HG03442 (cell line): ENCODE data around the gene SUMO4.

Source experiments
- ATAC-seq: cut with Tn5 transposase; IDR thresholded peaks from one replicate; pipeline ENCODE4 v1.9.1; 2021; ENCODE audit warnings: mild to moderate bottlenecking, moderate library complexity; ENCODE audit not compliant: unreplicated experiment

The SUMO4 gene

DNA sequence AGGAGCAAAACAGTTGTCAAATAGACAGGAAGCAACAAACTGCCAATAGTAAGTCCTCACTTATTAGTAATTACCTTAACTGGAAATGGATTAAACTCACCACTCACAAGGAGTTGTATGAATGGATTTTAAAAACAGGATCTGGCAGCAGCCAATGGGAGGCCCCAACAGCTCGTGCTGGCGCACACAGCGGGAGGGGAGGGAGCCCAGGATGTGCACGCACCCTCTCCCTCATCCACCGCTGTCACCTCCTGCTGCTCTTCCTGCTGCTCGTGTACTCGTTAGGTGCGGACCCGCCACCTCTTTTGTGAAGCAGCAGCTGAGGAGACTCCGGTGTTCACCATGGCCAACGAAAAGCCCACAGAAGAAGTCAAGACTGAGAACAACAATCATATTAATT lies at the start of gene SUMO4:
TSS of gene SUMO4 (plus strand) at position 213 of the 400 bp plus-strand sequence. CDS start at position 343, 130 bp downstream.
- ATAC-seq = no peak

DNA sequence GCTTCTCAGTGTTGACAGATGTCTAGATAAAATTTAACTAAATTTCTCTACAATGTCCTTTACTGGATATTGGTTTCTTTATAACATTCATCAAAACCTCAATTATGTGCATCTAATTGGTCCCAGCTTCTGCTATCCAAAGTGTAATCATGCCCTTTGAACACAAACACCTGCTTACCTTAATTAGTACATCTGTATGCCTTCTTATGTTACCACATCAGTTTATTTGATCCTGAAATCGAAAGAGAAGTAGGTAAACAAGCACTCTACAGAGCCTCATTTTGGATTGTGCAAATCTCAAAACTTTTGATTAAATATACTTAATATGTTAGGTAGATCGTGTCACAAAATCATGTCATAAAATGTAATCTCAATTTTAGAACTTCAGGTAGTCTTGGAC lies 46.1 kb upstream of the SUMO4 start:
- ATAC-seq = no peak

DNA sequence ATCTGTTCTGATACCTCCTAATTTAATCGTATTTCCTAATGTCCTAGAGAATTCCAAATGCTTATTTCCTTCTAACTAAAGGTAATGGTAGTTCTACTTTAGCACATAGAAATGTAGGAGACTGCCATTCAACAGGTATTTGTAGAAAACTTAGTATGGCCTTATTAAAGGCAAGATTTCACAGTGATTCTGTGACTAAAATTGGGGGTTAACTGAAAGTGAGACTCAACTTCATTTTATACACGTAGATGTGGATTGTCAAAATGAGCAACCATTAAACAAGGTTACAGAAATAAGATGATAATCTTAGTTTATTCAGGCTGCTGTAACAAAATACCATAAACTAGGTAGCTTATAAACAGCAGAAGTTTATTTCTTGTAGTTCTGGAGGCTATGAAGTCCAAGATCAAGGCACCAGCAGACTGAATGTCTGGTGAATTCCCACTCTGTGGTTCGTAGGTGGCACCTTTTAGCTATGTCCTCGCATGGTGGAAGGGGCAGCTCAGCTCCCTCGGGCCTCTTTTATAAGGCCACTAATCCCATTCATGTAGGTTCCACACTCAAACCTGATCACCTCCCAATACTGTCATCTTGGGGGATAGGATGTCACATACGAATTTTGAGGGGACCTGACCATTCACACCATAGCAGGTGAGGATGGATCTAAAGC lies 43.8 kb upstream of the SUMO4 start:
- no peak for ATAC-seq

DNA sequence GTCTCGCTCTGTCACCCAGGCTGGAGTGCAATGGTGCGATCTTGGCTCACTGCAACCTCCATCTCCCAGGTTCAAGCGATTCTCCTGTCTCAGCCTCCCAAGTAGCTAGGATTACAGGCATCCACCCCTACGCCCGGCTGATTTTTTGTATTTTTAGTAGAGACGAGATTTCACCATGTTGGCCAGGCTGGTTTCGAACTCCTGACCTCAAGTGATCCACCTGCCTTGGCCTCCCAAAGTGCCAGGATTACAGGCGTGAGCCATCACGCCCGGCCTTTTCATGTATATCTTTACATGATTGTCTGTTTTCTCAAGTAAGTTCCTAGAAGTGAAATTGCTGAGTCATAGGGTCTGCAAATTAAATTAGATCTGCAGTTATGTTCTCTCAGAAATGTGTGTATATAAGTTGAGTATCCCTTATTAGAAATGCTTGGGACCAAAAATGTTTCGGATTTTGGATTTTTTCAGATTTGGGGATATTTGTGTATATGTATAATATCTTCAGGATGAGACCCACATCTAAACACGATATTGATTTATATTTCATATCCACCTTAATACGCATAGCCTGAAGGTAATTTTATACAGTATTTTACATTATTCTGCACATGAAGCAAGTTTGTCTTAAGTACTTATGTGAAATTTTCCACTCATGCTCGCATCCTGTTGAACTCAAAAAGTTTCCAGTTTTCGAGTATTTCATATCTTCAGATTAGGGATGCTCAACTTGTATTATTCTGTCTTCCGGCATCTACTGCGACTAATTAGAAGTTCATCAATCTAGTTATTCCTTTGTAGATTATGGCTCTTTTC lies 42.1 kb upstream of the SUMO4 start:
- no peak for ATAC-seq

DNA sequence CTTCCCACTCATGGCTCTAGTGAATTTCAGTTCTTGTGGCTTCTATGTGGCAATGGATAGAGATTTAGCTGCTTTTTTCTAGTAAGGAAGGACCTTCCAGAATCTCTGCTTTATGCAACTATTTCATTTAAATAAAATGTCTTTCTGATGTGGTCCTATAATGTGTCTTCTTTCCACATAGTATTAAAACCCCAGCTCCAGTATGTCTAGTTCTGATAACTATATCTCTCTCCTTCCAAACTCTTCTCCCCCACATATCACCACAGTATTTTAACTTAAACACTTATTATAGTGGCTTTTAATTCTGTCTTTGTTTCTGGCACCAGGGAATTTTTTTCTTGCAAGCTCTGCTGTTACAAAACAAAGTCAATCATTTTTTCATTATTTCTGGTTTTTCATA lies 40.6 kb upstream of the SUMO4 start:
- ATAC-seq = no peak

DNA sequence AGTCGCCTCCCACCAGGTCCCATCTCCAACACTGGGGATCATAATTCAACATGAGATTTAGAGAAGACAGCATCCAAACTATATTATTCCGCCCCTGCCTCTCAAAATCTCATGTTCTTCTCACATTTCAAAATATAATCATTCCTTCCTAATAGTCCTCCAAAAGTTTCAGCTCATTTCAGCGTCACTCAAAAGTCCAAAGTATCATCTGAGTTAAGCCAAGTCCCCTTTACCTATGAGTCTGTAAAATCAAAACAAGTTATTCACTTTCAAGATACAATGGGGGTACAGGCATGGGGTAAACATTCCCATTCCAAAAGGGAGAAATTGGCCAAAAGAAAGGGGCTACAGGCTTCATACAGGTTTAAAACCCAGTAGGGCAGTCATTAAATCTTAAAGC lies 39.5 kb upstream of the SUMO4 start:
- no peak for ATAC-seq

DNA sequence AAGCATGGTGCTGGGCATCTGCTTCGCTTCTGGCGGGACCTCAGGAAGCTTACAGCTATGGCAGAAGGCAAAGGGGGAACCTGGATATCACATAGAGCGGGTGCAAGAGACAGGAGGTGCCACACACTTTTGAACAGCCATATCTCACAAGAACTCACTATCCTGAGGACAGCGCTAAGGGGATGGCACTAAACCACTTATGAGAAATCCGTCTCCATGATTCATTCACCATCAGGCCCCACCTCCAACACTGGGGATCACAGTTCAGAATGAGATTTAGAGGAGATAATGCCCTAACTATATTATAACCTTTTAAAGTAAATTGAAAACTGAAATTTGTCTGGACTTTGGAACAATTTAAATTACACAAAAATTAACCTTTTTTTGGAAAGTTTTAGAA lies 37.8 kb upstream of the SUMO4 start:
- no peak for ATAC-seq

DNA sequence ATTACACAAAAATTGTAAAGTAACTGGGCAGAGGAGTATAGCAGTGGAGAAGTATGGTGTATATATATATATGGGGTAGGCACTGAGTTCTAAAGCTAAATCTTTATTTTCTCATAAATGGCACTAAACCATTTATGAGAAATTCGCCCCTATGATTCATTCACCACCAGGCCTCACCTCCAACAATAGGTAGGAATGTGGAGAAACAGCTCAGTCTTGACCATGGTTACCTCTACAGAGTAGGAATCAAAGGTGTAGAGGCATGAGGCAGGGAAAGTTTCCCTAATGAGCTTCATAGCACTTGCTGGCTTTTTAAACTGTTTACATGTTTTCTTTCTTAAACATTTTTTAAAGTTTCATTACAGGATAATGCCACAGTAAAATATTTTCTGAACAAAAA lies 36.9 kb upstream of the SUMO4 start:
- no peak for ATAC-seq

DNA sequence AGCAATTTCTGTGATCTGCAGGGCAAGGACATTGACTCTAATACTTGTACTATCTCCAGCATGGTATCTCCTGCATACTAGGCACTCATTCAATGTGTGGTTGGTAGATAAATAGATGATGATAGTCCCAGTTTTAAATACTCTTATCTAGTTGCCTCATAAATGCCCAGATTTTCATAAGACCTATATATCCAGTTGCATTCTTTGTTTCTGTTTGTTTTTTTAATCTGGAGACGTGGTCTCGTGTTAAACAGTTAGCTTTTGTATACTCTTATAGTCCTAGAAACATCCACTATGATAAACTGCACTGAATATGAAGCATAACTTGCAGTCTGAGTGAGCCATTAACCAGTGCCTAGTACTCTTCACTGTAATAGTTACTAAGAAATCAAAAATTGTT lies 35.5 kb upstream of the SUMO4 start:
- ATAC-seq = no peak

DNA sequence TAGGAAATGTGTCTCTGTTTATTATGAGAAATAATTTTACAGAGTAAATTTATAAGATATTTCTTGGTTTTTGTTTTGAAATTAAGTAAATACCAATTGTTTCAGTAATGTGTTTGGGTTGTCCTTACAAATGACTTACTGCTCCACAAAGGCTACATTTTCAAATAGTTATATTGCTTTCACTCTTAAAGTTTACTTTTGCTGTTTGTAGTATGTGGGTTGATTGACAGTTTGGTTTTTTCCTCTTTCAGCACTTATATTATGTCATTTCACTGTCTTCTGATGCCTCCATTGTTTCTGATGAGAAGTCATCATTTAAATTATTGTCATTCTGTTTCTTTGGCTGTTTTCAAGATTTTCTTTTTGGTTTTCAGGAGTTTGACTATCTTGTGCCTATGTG lies 34.9 kb upstream of the SUMO4 start:
- no peak for ATAC-seq

DNA sequence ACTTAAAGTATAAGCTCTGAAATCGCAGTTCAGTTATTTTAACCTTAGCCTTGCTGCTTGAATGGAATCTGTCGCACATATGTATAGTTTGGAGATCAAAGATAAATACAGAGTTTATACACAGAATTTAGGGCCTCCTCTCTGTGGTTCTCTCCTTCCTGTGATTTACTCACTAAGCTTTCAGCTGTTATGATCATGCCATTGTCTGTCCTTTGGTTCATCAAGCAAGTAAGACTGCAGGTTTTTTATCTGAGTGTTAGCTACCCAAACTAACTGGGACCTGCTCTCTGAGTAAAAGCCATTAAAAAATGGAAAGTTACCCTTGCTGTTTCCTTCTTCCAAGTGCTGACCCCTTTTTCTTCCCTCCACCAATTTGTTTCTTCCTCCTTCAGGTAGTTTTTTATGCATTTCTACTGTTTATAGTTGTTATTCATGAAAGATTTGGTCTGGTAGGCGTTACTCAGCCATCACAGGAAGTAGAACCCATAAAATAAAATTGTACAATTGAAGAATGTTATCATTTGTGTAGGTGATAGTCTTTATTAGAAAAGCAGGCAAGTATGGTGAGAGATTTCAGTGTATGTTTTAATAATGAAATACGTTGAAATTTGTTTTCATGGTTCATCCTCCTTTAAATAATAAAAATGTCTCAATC lies 33.7 kb upstream of the SUMO4 start:
- no peak for ATAC-seq

DNA sequence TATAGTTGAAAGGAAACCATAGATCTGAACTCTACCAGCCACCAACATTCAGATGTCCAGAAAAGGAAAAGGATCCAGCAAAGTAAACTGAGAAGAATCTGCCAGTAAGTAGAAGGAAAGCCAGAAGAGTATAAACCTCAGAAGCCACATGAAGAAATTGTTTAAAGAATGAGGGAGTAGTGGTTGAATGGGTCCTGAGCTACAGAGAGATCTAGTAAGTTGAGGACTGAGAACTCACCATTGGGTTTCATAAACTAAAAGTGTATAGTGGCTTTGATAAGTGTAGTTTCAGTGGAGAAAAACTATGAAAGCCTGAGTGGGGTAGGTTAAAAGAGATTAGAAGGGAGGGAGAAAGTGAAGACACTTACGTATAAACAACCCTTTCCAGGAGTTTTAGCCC lies 32.0 kb upstream of the SUMO4 start:
- ATAC-seq = peak; percentile 68

DNA sequence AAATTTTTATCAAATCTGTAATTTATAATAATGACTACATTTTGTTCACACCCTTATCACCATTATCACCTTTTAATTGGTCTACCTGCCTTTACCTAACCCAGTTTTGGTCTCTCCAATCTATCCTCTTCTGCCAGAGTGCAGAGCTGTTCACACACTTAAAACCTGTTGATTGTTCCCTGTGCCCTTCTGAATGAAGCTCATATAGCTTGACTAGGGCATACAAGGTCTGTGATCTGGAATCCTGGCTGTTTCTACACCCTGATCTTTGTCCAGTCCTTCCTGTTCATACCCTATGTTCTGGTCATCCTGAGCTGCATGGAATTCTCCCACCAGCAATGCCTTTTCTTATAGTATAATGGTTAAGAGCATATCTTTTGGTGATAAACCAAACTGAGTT lies 28.9 kb upstream of the SUMO4 start:
- no peak for ATAC-seq

DNA sequence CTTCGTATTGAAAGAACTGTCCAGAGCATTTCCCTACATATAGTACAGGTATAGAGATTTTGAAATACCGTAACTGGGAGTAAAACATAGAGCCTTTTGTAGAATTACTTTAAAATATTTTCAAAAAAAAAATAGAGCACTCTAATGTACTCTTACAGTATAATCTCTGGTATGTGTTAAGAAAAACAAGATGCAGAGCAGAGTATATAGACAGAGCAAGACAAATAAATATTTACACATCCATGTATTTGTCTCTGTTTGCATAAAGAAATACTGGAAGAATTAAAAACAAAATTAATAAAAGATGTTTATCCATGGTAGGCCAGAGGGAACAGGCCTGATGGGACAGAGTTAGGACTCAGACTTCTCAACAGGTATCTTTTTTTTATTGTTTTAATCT lies 28.0 kb upstream of the SUMO4 start:
- ATAC-seq = no peak

DNA sequence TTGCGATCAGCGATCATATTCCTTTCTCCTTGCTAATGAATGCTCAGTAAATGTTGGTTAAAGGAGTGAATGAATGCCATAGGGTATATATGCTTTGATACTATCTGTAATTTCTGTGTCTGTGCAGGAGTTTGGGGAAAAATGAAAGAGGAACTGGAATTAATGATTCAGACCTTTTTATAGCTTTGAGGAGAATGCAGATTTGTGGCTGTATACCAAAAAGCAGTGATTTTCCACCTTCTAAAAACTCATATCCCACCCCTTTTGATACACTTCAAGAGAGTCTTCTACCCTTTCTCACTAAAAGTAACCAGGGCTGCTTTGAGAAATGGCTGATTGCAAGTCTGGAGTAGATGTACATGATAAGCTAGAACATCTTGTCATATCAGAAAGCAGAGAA lies 26.6 kb upstream of the SUMO4 start:
- no peak for ATAC-seq

DNA sequence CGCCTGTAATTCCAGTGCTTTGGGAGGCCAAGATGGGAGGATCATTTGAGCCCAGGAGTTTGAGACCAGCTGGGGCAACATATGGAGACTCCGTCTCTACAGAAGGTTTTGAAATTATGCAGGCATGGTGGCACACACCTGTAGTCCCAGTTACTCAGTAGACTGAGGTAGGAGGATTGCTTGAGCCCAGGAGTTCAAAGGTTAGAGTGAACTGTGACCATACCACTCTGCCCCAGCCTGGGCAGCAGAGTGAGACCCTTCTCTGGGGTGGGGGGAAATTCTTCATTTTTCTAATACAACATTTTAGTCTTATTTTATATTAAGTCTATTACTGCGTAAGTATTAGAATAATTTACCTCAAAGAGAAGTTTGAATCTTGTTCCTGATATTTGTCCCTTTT lies 20.1 kb upstream of the SUMO4 start:
- no peak for ATAC-seq

DNA sequence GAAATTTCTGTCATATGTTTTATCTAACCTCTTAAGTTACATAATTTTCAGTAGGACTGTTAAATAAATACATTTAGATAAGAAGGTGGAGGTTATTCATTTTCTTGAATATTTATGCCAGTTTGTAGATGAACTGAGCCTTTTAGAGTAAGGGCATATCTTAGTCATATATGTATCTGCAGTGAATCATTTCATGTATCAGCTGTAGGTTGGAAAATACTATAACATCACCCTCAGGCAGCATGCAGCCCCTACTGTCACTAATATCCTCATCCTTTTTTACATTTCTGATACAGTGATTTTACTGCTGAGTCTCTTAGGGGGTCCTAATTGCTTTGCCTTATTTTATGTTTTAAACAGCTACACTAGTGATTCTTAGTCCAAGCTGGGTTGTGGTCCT lies 19.5 kb upstream of the SUMO4 start:
- ATAC-seq = no peak

DNA sequence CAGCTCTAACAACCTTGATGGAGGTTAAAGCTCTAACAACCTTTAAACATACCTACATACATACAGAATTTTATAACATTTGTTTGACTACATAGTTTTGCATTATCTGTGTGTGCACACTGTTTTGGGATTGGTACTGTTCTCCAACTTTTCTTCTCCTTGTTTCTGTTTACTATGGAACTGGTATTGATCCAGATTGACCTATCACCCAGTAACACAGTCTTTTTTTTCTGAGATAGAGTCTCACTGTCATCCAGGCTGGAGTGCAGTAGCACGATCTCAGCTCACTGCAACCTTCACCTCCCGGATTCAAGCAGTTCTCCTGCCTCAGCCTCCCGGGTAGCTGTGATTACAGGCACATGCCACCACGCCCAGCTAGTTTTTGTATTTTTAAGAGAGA lies 16.7 kb upstream of the SUMO4 start:
- ATAC-seq = no peak

DNA sequence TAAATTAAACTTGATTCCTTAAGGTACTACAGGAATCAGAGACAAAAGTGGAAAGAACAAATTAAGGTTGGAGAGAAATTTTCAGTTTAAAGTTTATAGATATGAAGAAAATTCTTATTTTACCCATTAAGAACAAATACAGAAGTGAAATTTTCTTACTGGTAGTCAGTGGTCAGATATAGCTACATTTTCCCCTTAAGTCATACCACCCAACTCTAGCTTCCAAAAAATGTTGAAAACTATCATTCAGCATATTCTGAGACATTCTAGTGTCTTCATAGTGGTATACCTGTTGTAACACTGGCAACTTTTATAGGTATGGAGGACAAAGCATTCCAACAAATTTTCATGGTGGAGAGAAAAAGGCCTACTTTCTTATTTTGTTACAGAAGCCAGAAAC lies 15.6 kb upstream of the SUMO4 start:
- ATAC-seq = no peak

DNA sequence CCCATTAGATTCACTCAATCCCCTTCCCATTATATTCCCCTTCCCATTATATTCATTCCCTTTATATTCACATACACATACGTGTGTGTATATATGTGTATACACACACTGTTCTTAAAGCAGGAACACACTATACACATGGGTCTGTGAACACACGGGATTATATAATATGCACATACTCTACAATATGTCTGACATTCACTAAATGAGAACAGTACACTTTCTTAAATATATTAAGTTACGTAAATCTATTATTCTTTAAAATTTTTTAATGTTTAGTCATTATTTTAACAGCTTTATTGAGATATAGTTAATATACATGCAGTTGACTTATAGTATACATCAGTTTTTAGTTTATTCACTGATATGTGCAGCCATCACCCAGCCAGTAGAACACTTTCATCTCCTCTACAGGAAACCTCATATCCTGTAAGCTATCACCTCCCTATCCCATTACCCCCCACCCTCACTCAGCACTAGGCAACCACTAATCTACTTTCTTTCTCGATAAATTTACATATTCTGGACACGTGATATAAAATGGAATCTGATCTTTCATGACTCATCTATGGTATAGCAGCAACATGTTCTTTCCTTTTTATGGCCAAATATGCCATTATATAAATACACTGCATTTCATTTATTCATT lies 13.9 kb upstream of the SUMO4 start:
- no peak for ATAC-seq

DNA sequence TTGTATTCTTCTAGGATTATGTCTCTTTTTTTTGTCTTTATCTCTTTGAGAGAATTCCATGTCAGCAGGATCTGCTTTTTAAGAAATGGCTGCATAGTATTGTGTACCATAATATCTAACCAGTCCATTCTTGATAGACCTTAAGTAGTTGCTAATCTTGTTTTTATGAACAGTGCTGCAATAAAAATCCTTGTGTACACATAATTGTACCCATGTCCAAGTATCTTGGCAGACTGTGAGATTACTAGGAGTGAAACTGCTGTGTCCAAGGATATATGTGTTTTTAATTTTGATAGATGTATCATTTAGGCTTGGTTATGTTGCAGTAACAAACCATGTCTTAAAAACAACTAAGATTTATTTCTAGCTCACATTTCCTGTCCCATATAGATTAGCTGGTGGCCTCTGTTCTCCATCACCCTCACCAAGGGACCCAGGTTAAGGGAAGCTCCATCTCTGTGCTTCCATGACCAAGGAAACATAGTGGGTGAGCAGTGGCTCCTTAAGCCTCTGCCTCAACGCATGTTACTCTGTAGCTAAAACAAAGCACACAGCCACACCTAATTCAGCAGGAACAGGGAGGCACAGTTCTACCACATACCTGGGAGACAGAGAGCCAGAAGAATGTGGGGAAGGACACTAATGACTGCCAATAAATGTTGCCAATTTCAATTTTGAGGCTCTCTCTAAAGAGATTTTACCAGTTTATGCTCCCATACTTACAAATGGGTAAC lies 12.1 kb upstream of the SUMO4 start:
- ATAC-seq = no peak
